ENCODE data around the gene CNOT3.

CNOT3 gene

DNA sequence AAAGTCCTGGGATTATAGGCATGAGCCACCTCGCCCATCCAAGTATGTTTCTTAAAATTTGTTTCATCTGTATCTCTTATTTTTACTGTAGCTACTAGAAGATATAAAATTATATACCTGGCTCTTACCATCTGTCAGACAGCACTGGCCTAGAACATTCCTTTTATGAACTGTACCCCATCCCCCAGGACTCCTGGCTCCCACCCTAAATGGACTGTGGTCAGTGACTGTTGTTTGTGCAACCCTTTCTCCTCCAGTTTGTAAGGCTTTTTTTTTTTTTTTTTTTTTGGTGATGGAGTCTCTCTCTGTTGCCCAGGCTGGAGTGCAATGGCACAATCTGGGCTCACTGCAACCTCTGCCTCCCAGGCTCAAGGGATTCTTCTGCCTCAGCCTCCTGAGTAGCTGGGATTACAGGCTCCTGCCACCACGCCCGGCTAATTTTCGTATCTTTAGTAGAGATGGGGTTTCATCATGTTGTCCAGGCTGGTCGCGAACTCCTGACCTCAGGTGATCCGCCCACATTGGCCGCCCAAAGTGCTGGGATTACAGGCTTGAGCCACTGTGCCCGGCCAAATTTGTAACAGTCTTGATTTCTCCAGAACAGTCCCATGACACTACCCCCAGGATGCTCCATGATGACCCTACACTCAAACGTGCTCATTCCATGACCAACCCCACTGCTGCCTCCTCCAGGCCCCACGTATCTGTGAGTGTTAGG lies 32.4 kb upstream of the CNOT3 start:
- 93 to 95% methylated on average over 7 of the region's 11 CpGs for WGBS, 2 experiments (ENCODE audit: insufficient coverage in 2 of 2)
- H3K27ac ChIP-seq (ENCODE audit: low read depth, low read length, severe bottlenecking) = no peak overlapping the region
- H3K4me3 ChIP-seq (ENCODE audit: extremely low read depth, insufficient read depth, low read length, poor library complexity, severe bottlenecking) = no peak overlapping the region
- no peaks in the 10 kb centered on the region for H3K9me3 ChIP-seq (ENCODE audit: control insufficient read depth, low read length)
- no peaks in the 10 kb centered on the region for H3K4me1 ChIP-seq (ENCODE audit: control insufficient read depth, insufficient read depth, low read length, poor library complexity, severe bottlenecking)
- H3K36me3 ChIP-seq (ENCODE audit: control insufficient read depth, insufficient read depth, low read length) = peaks cover 43% of the 10 kb centered on the region

DNA sequence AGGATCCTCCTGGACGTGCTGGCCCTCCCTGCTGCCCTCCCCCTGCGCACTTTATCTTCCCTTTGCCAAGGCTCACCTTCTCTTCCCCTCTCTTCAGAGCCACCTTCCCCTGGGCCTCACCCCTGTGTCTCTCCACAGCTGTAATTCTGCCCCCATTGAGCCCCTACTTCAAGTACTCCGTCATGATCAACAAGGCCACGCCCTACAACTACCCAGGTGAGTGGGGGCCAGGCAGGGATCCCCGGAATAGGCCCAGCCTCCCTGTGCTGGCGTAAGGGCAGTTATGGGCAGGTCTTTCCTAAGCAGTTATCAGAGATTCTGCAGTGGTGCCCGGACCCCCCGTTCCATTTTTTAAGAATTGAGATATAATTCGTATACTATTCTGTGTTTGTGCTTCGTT lies 31.8 kb upstream of the CNOT3 start:
- H3K9me3 ChIP-seq (ENCODE audit: control insufficient read depth, low read length) = no peaks in the 10 kb centered on the region
- WGBS, 2 experiments (ENCODE audit: insufficient coverage in 2 of 2) = 91 to 92% methylated on average over 8 to 10 of the region's 10 CpGs
- no peaks in the 10 kb centered on the region for H3K4me1 ChIP-seq (ENCODE audit: control insufficient read depth, insufficient read depth, low read length, poor library complexity, severe bottlenecking)
- peaks cover 50% of the 10 kb centered on the region for H3K36me3 ChIP-seq (ENCODE audit: control insufficient read depth, insufficient read depth, low read length)
- no peak overlapping the region for H3K27ac ChIP-seq (ENCODE audit: low read depth, low read length, severe bottlenecking)
- no peak overlapping the region for H3K4me3 ChIP-seq (ENCODE audit: extremely low read depth, insufficient read depth, low read length, poor library complexity, severe bottlenecking)

DNA sequence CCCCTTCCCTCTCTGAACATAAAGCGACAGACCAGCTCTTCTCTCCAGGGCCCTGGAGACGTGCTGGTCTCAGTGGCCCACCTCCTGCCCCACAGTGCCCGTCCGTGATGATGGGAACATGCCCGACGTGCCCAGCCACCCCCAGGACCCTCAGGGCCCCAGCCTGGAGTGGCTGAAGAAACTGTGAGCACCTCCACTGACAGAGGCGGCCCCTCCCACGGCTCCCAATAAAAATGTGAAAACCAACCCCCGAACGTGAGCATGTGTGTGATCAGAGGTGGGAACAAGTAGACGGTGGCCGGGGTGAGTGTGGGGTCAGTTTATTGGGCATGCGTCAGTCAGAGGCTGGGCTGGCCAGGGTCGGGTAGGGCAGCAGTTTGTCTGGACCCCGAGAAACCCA lies 30.8 kb upstream of the CNOT3 start:
- H3K27ac ChIP-seq (ENCODE audit: low read depth, low read length, severe bottlenecking) = no peak overlapping the region
- H3K36me3 ChIP-seq (ENCODE audit: control insufficient read depth, insufficient read depth, low read length) = peaks cover 57% of the 10 kb centered on the region
- 93 to 94% methylated on average over 8 to 15 of the region's 15 CpGs for WGBS, 2 experiments (ENCODE audit: insufficient coverage in 2 of 2)
- H3K9me3 ChIP-seq (ENCODE audit: control insufficient read depth, low read length) = no peaks in the 10 kb centered on the region
- no peaks in the 10 kb centered on the region for H3K4me1 ChIP-seq (ENCODE audit: control insufficient read depth, insufficient read depth, low read length, poor library complexity, severe bottlenecking)
- no peak overlapping the region for H3K4me3 ChIP-seq (ENCODE audit: extremely low read depth, insufficient read depth, low read length, poor library complexity, severe bottlenecking)

DNA sequence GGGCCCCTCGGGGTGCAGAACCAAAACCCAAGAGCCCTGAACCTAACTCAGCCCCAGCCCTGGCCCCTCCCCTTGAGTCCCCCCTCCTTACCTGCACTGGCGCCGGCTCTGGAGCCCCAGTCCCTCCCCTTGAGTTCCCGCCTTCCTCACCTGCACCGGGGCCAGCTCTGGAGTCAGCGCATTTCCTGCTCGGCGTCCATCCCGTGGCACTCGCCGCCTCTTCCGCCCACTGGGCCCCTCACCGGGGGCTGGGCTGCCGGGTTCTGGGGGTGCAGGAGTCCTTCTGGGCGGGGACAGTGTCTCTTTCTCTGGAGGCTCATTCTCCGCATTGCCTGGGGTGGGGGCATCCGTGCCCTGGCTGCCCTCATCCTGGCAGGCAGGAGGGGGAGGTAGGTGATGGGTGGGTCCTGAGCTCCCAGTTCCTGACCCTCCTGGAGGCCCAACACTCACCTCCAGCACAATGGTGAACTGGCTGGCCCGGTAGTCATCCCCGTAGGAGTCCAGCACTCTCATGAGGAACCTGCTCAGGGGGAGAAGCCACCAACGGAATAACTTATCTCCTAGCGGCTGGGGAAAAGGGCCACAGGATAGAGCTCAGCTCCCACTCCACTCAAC lies 29.6 kb upstream of the CNOT3 start:
- Histone ChIP-seq H3K27ac (ENCODE audit: low read depth, low read length, severe bottlenecking) (no peak overlapping the region), H3K9me3 (ENCODE audit: control insufficient read depth, low read length) (no peaks in the 10 kb centered on the region), H3K36me3 (ENCODE audit: control insufficient read depth, insufficient read depth, low read length) (peaks cover 65% of the 10 kb centered on the region), H3K4me3 (ENCODE audit: extremely low read depth, insufficient read depth, low read length, poor library complexity, severe bottlenecking) (no peak overlapping the region), H3K4me1 (ENCODE audit: control insufficient read depth, insufficient read depth, low read length, poor library complexity, severe bottlenecking) (no peaks in the 10 kb centered on the region)
- WGBS, 2 experiments (ENCODE audit: insufficient coverage in 2 of 2) = 94% methylated on average over 16 to 19 of the region's 21 CpGs

DNA sequence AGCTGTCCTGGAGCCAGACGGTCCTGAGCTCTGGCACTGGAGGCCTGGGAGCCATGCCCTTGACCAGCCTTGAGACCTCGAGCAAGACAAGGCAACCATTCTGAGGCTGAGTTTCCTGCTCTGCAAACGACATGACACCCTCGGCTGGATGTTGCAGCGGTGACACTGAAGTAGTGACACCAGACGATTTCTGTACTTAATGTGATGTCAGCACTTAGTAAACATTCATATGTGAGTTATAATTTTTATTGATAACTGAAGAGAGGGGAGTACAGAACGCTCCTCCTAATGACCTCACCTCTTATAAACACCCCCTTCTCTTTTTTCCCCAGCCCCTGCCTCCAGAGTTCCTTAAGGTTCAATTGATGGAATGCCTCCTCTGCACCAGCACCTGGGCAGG lies 29.1 kb upstream of the CNOT3 start:
- no peak overlapping the region for H3K4me3 ChIP-seq (ENCODE audit: extremely low read depth, insufficient read depth, low read length, poor library complexity, severe bottlenecking)
- H3K4me1 ChIP-seq (ENCODE audit: control insufficient read depth, insufficient read depth, low read length, poor library complexity, severe bottlenecking) = no peaks in the 10 kb centered on the region
- H3K27ac ChIP-seq (ENCODE audit: low read depth, low read length, severe bottlenecking) = no peak overlapping the region
- H3K9me3 ChIP-seq (ENCODE audit: control insufficient read depth, low read length) = no peaks in the 10 kb centered on the region
- WGBS, 2 experiments (ENCODE audit: insufficient coverage in 2 of 2) = 89 to 90% methylated on average over 4 to 5 of the region's 7 CpGs
- H3K36me3 ChIP-seq (ENCODE audit: control insufficient read depth, insufficient read depth, low read length) = peaks cover 71% of the 10 kb centered on the region

DNA sequence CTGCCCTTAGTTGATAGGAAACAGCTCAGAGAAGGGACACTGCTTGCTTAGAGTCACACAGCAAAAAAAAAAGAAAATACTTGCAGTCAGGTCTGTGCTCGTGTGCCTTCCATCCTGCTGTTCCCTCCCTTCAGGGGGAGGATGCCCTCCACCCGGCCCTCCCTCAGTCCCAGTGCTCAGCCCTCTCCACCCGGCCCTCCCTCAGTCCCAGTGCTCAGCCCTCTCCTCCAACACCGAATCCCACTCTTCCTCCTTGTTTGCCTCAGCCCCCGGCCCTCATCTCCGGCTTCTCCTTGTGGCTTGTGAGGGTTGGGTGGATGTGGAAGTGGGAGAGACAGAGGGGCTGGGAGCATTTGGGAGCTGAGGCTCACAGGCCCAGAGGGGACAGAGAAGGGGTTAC lies 27.9 kb upstream of the CNOT3 start:
- Histone ChIP-seq H3K4me1 (ENCODE audit: control insufficient read depth, insufficient read depth, low read length, poor library complexity, severe bottlenecking) (peaks cover 6% of the 10 kb centered on the region), H3K27ac (ENCODE audit: low read depth, low read length, severe bottlenecking) (no peak overlapping the region), H3K4me3 (ENCODE audit: extremely low read depth, insufficient read depth, low read length, poor library complexity, severe bottlenecking) (no peak overlapping the region), H3K36me3 (ENCODE audit: control insufficient read depth, insufficient read depth, low read length) (peaks cover 76% of the 10 kb centered on the region), H3K9me3 (ENCODE audit: control insufficient read depth, low read length) (no peaks in the 10 kb centered on the region)
- 83 to 91% methylated on average over 2 to 3 of the region's 6 CpGs for WGBS, 2 experiments (ENCODE audit: insufficient coverage in 2 of 2)

DNA sequence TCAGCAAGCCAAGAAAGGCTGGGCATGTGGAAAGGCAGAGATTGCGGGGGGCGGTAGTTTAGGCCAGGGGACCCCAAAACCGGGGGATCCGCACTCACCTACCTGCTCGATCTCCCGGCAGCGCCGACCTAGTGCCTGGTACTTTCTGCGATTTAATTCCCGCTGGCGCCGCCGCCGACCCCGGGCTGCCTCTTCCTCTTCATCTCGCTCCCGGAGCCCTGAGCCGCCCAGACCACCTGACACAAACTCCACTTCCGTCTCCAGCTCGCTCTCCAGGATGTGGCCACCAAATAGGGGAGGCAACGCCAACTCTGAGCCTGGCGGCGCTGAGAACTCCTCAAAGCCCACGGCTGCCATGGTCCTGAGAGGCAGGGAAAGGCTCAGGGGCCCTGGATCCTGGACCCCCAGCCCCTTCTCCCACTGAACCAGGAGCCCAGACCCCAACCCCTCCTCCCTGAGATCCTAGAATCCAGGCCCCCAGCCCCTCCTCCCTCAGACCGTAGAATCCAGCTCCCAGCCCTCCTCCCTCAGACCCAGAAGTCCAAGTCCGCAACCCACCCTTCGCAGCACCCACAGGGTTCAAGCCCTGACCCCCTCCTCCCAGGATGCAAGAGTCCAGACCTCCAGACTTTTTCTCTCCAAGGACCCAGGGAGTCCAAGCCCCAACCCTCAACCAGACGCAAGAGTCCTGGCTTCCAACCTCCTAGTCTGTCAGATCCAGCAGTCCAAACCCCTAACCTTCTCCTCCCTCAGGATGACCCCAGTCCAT lies 23.0 kb upstream of the CNOT3 start:
- Histone ChIP-seq H3K27ac (ENCODE audit: low read depth, low read length, severe bottlenecking) (no peak overlapping the region), H3K9me3 (ENCODE audit: control insufficient read depth, low read length) (no peaks in the 10 kb centered on the region), H3K4me3 (ENCODE audit: extremely low read depth, insufficient read depth, low read length, poor library complexity, severe bottlenecking) (peak overlapping the region; percentile 75), H3K36me3 (ENCODE audit: control insufficient read depth, insufficient read depth, low read length) (peaks cover 58% of the 10 kb centered on the region), H3K4me1 (ENCODE audit: control insufficient read depth, insufficient read depth, low read length, poor library complexity, severe bottlenecking) (peaks cover 9% of the 10 kb centered on the region)
- 26 to 34% methylated on average over 20 to 28 of the region's 28 CpGs for WGBS, 2 experiments (ENCODE audit: insufficient coverage in 2 of 2)

DNA sequence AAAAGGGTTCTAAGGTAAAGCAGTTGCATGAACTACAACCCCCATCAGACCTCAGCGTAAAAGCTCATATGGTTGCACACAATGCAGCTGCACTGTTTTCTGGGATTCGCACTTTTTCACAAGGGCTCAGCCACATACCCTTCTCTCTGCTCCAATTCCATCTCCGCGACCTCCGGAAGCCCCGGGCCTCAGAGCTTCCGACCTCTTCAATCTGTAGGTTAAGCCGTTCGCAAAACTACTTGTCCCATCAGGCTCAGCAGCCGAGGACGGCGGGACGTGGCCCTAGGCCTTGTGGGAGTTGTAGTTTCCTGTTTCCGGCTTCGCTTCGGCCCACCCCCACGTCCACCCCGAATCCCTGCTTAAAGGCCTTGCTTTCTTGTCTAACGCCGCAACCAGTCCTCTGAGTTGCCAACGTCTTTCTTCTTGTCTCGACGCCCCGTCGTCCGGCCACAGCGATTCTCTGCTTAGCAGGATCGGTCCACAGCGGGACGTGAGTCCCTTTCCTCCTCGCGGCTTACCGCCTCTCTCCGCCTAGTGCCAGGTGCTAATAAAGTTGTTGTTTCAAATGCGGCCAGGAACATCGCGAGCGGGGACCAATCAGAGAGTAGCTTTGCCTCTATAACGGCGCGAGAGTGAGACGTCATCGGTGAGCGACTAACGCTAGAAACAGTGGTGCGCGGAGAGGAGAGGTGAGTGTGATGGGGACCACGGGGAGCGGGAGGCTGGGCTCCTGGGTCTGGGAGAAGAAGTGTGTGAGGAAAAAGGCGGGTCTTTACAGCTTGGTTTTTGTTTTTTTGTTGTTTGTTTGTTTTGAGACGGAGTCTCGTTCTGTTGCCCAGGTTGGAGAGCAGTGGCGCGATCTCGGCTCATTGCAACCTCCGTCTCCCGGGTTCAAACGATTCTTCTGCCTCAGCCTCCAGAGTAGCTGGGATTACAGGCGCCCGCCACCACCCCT lies 22.2 kb upstream of the CNOT3 start, which contains the start of the genes PRPF31 and TFPT:
PRPF31 (plus strand) TSS at position 646 of the 955 bp plus-strand sequence. CDS start 2,525 bp downstream, outside the sequence.
TFPT (minus strand) TSS at position 549 of the 955 bp plus-strand sequence; CDS start at position 161, 388 bp downstream.
- peak within 1 kb of the TSS; percentile 75 for H3K4me3 ChIP-seq (ENCODE audit: extremely low read depth, insufficient read depth, low read length, poor library complexity, severe bottlenecking)
- no peaks in the 10 kb centered on the region for H3K9me3 ChIP-seq (ENCODE audit: control insufficient read depth, low read length)
- peaks cover 58% of the 10 kb centered on the region for H3K36me3 ChIP-seq (ENCODE audit: control insufficient read depth, insufficient read depth, low read length)
- H3K4me1 ChIP-seq (ENCODE audit: control insufficient read depth, insufficient read depth, low read length, poor library complexity, severe bottlenecking) = peaks cover 9% of the 10 kb centered on the region
- H3K27ac ChIP-seq (ENCODE audit: low read depth, low read length, severe bottlenecking) = peak within 1 kb of the TSS; percentile 81
- 0% methylated on average over 47 to 60 of the region's 60 CpGs for WGBS, 2 experiments (ENCODE audit: insufficient coverage in 2 of 2)

DNA sequence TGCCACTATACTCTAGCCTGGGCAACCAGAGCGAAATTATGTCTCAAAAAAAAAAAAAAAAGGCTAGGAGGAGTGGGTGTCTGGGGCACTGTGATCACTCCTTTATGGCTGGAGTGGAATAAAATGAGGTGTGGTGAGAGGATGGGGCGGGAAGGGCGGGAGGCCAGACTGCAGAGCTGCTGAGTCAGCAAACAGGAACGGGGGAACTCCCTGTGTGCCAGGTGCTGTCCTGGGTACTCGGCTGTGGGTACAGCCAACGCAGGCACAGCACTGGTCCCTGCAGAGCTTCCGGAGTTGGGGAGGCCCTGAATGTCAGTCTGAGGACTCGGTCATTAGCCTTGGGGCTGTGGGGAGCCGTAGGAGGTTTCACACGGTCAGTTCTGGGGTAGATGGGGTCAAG lies 16.3 kb upstream of the CNOT3 start:
- H3K9me3 ChIP-seq (ENCODE audit: control insufficient read depth, low read length) = no peaks in the 10 kb centered on the region
- no peak overlapping the region for H3K27ac ChIP-seq (ENCODE audit: low read depth, low read length, severe bottlenecking)
- 91 to 95% methylated on average over 8 to 10 of the region's 10 CpGs for WGBS, 2 experiments (ENCODE audit: insufficient coverage in 2 of 2)
- H3K4me1 ChIP-seq (ENCODE audit: control insufficient read depth, insufficient read depth, low read length, poor library complexity, severe bottlenecking) = peaks cover 3% of the 10 kb centered on the region
- peaks cover 73% of the 10 kb centered on the region for H3K36me3 ChIP-seq (ENCODE audit: control insufficient read depth, insufficient read depth, low read length)
- H3K4me3 ChIP-seq (ENCODE audit: extremely low read depth, insufficient read depth, low read length, poor library complexity, severe bottlenecking) = no peak overlapping the region

DNA sequence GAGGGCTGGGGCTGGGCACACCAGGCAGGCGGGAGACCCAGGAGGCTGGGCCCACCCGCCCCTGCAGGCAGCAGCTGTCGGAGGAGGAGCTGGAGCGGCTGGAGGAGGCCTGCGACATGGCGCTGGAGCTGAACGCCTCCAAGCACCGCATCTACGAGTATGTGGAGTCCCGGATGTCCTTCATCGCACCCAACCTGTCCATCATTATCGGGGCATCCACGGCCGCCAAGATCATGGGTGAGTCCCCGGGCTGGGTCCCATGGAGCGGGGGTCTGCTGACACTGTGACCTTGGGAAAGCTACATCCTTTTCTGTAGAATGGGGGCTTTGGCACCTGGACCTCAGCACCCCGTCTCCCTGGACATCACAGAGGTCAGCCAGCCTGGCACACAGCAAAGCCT lies 13.9 kb upstream of the CNOT3 start:
- WGBS, 2 experiments (ENCODE audit: insufficient coverage in 2 of 2) = 92 to 98% methylated on average over 16 to 17 of the region's 17 CpGs
- H3K4me3 ChIP-seq (ENCODE audit: extremely low read depth, insufficient read depth, low read length, poor library complexity, severe bottlenecking) = no peak overlapping the region
- H3K4me1 ChIP-seq (ENCODE audit: control insufficient read depth, insufficient read depth, low read length, poor library complexity, severe bottlenecking) = no peaks in the 10 kb centered on the region
- H3K36me3 ChIP-seq (ENCODE audit: control insufficient read depth, insufficient read depth, low read length) = peaks cover 84% of the 10 kb centered on the region
- no peak overlapping the region for H3K27ac ChIP-seq (ENCODE audit: low read depth, low read length, severe bottlenecking)
- H3K9me3 ChIP-seq (ENCODE audit: control insufficient read depth, low read length) = no peaks in the 10 kb centered on the region

Measured in mesodermal cell (in vitro differentiated cells).